CD8-positive, alpha-beta memory T cell (primary cell): ENCODE data around the gene GADL1. TPM values are rescaled to one million over a fixed set of nuclear protein-coding genes. Genes with fewer than 3 reads are reported as not detected.

ENCODE experiments used
- CTCF ChIA-PET: fragments of 350-600 bp; sonication (Branson Sonifier 250); formaldehyde crosslinking; loops from one replicate; lab custom pipeline; 2021; ENCODE audit warnings: antibody characterized with exemption; lab: Charles Lee
- POLR2A ChIA-PET: fragments of 350-600 bp; sonication (Branson Sonifier 250); formaldehyde crosslinking; loops from one replicate; lab custom pipeline; 2021; ENCODE audit warnings: antibody characterized with exemption; lab: Charles Lee
- DNase-seq, 5 donors: peaks; one replicate each; pipeline versions ENCODE4 v3.0.0 to v3.0.0-alpha.2; 2020 to 2022; ENCODE audit warnings: mixed read lengths in 1 of 5
- H3K27ac ChIP-seq: one replicate; pipeline ENCODE4 v1.7.0; 2013; ENCODE audit warnings: low read depth, mild to moderate bottlenecking, low read length, moderate library complexity
- H3K27me3 ChIP-seq: 2 replicates; pipeline ENCODE4 v1.7.0; 2013; ENCODE audit warnings: low read length, mild to moderate bottlenecking; ENCODE audit not compliant: insufficient read depth, poor library complexity, severe bottlenecking
- H3K36me3 ChIP-seq: 2 replicates; pipeline ENCODE4 v1.7.0; 2013; ENCODE audit warnings: mild to moderate bottlenecking, low read length, moderate library complexity; ENCODE audit not compliant: insufficient read depth
- H3K4me1 ChIP-seq: 2 replicates; pipeline ENCODE4 v1.7.0; 2013; ENCODE audit warnings: mild to moderate bottlenecking, low read length, moderate library complexity; ENCODE audit not compliant: insufficient read depth
- H3K4me3 ChIP-seq: 2 replicates; pipeline ENCODE4 v1.7.0; 2013; ENCODE audit warnings: mild to moderate bottlenecking, low read length
- H3K9me3 ChIP-seq: 2 replicates; pipeline ENCODE4 v1.7.0; 2013; ENCODE audit warnings: mild to moderate bottlenecking, low read length
- H3K27ac Mint-ChIP-seq, 8 donors: one replicate each; pipeline ENCODE4 v1.8.0; 2020 to 2021; ENCODE audit warnings: mixed read lengths in 8 of 8, mild to moderate bottlenecking in 6 of 8, inconsistent platforms in 3 of 8, moderate library complexity in 3 of 8
- H3K27me3 Mint-ChIP-seq, 2 donors: one replicate each; pipeline ENCODE4 v1.8.0; 2020 to 2021; ENCODE audit warnings: mixed read lengths in 2 of 2, mild to moderate bottlenecking in 1 of 2, moderate library complexity in 1 of 2
- H3K36me3 Mint-ChIP-seq, 3 donors: one replicate each; pipeline ENCODE4 v1.8.0; 2020 to 2021; ENCODE audit warnings: mixed read lengths in 3 of 3, inconsistent platforms in 1 of 3, mild to moderate bottlenecking in 1 of 3
- H3K4me1 Mint-ChIP-seq, 3 donors: one replicate each; pipeline ENCODE4 v1.8.0; 2020 to 2021; ENCODE audit warnings: mixed read lengths in 3 of 3, inconsistent platforms in 1 of 3, mild to moderate bottlenecking in 1 of 3
- H3K4me3 Mint-ChIP-seq, 7 donors: one replicate each; pipeline ENCODE4 v1.8.0; 2020 to 2021; ENCODE audit warnings: mixed read lengths in 7 of 7, mild to moderate bottlenecking in 6 of 7, moderate library complexity in 4 of 7, inconsistent platforms in 2 of 7
- H3K9me3 Mint-ChIP-seq, 5 donors: one replicate each; pipeline ENCODE4 v1.8.0; 2020 to 2022; ENCODE audit warnings: mixed read lengths in 5 of 5, mild to moderate bottlenecking in 3 of 5, moderate library complexity in 2 of 5, inconsistent platforms in 1 of 5
- polyA plus RNA-seq: library from polyadenylated mRNA; unstranded; fragments of 300-500 nt; fragmentation: Illumina TruSeq; gene quantifications from one replicate; pipeline ENCODE4 v1.2.3, GENCODE V29; 2021
- total RNA-seq, 2 experiments: library from RNA; stranded (reverse); gene quantifications; one replicate each; pipeline ENCODE4 v1.2.3, GENCODE V29; 2021

GADL1 gene
- total and polyA plus RNA-seq, 3 experiments from 2014 or later, result not detected

DNA sequence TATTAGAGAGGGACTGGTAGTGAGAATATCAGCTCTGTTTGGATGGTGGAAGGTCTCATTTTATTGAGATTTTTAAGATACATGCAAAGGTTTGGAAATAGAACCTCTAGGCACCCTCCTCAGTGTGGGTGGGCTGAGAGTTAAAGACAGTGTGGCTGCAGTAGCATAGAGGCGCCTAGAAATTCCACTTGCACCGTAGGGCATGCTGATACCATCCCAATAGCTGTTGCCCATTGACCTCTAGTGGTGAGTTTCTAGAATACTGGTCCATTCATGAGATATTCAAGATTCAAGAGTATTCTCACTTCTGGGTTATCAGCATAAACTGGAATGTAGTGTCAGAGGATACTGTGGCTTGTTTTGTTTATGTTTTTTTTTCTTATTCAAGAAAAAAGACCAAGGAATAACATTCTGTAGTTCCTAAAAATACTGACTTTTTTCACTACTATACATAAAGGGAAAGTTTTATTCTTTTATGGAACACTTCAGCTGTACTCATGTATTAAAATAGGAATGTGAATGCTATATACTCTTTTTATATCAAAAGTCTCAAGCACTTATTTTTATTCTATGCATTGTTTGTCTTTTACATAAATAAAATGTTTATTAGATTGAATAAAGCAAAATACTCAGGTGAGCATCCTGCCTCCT is 200.9 kb downstream of the GADL1 start:
- POLR2A ChIA-PET, result interaction anchor here (0.6 to 1.6 kb wide), 3 partner anchors 35 to 86 kb away, joined by 4 to 8 read pairs (median 8); no protein-coding TSS in a partner anchor
- Mint-ChIP-seq H3K4me1 (peaks cover 42 to 82% (median 71%) of the 10 kb centered on the region in 3 donors), H3K36me3 (peaks cover 4 to 97% (median 33%) of the 10 kb centered on the region in 3 donors), H3K9me3 (no peaks in the 10 kb centered on the region), H3K27ac (peak overlapping the region in 7 of 8 donors; percentile 36 to 76 (median 50)), H3K4me3 (no peak overlapping the region), H3K27me3 (no peaks in the 10 kb centered on the region)
- H3K4me1 ChIP-seq, result peaks cover 38% of the 10 kb centered on the region
- peak in 4 of 5 donors; percentile 5 to 68 (median 60) for DNase-seq
- CTCF ChIA-PET, result interaction anchor here (0.6 to 2.8 kb wide), 40 partner anchors 8 to 839 kb away, joined by 3 to 16 read pairs (median 4); partner anchors contain the start of genes STT3B and TGFBR2
- H3K4me3 ChIP-seq, result no peak overlapping the region
- H3K9me3 ChIP-seq, result no peaks in the 10 kb centered on the region
- no peaks in the 10 kb centered on the region for H3K27me3 ChIP-seq
- no peak overlapping the region for H3K27ac ChIP-seq
- H3K36me3 ChIP-seq, result peaks cover 42% of the 10 kb centered on the region

DNA sequence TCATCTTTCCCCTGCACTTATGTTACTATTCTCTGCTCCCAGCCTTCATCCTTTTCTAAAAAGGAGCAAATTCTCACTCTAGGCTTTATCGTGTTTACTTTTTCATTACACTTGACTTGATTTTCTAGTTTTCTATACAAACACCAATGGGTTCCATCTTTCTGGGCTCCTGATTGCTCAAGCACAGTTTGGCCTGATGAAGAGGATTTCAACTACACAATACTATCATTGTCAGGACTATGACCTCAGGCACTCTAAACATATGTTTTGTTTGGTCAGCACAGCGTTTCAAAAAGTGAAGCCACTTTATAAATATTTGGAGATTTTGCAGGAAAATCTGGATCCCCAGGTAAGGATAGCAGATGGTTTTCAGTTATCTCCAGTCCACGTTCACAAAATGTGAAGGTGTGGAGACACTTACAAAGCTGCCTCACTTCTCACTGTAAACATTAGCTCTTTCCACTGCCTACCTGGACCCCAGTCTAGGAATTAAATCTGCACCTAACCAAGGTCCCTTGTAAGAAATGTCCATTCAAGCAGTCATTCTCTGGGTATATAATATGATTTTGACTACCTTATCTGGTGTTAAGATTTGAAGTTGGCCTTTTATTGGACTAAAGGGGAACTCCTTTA is 201.8 kb downstream of the GADL1 start:
- no peaks in the 10 kb centered on the region for H3K27me3 ChIP-seq
- H3K36me3 ChIP-seq, result peaks cover 51% of the 10 kb centered on the region
- Mint-ChIP-seq H3K27ac (peak overlapping the region in 7 of 8 donors; percentile 1 to 86 (median 62)), H3K4me3 (no peak overlapping the region), H3K9me3 (no peaks in the 10 kb centered on the region), H3K27me3 (no peaks in the 10 kb centered on the region), H3K36me3 (peaks cover 4 to 98% (median 38%) of the 10 kb centered on the region in 3 donors), H3K4me1 (peaks cover 48 to 87% (median 81%) of the 10 kb centered on the region in 3 donors)
- no peak overlapping the region for H3K27ac ChIP-seq
- H3K9me3 ChIP-seq, result no peaks in the 10 kb centered on the region
- no peak overlapping the region for H3K4me3 ChIP-seq
- no peak for DNase-seq
- POLR2A ChIA-PET, result interaction anchor here (0.5 kb wide), 1 partner anchor 92 kb away, joined by 5 read pairs; no protein-coding TSS in a partner anchor
- CTCF ChIA-PET, result interaction anchor here (0.6 to 2.8 kb wide), 33 partner anchors 7 to 840 kb away, joined by 3 to 16 read pairs (median 4); partner anchors contain the start of genes STT3B and TGFBR2
- peaks cover 48% of the 10 kb centered on the region for H3K4me1 ChIP-seq

DNA sequence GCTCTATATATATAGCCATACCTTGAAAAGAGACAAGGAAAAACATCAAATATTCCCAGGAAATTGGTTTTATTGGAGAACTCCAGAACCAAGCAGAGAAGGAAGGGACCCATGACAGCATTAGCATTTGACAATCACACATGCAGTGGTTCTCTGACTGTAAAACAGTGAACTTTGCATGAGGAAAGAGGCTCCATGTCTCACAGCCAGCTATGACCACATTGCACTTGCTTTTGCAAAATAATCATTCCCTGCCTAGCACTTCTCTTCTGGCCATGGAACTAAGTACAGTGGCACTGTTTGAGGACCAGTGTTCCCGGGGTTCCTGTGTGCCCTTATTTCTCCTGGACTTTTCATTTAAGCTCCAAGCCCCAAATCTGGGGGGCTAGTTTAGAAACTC is 202.5 kb downstream of the GADL1 start:
- no peak for DNase-seq
- Histone ChIP-seq H3K27ac (no peak overlapping the region), H3K9me3 (no peaks in the 10 kb centered on the region), H3K27me3 (no peaks in the 10 kb centered on the region), H3K4me3 (no peak overlapping the region), H3K36me3 (peaks cover 54% of the 10 kb centered on the region), H3K4me1 (peaks cover 53% of the 10 kb centered on the region)
- Mint-ChIP-seq H3K4me1 (peaks cover 49 to 89% (median 84%) of the 10 kb centered on the region in 3 donors), H3K27ac (peak overlapping the region in 6 of 8 donors; percentile 12 to 86 (median 56)), H3K36me3 (peaks cover 4 to 98% (median 41%) of the 10 kb centered on the region in 3 donors), H3K9me3 (no peaks in the 10 kb centered on the region), H3K27me3 (no peaks in the 10 kb centered on the region), H3K4me3 (no peak overlapping the region)
- ChIA-PET CTCF (interaction anchor here (1.1 to 2.4 kb wide), 5 partner anchors 15 to 649 kb away, joined by 3 to 12 read pairs (median 3); no protein-coding TSS in a partner anchor), POLR2A (interaction anchor here (0.7 kb wide), 1 partner anchor 48 kb away, joined by 5 read pairs; no protein-coding TSS in a partner anchor)

GRCh38 chr3:30691249-30691880 is 203.1 kb downstream of the GADL1 start:
- no peak overlapping the region for H3K4me3 ChIP-seq
- no peaks in the 10 kb centered on the region for H3K9me3 ChIP-seq
- H3K4me1 Mint-ChIP-seq, result peaks cover 51 to 89% (median 85%) of the 10 kb centered on the region in 3 donors
- CTCF ChIA-PET, result interaction anchor here (0.7 to 2.4 kb wide), 6 partner anchors 14 to 649 kb away, joined by 3 to 12 read pairs (median 3); no protein-coding TSS in a partner anchor
- H3K4me3 Mint-ChIP-seq, result no peak overlapping the region
- H3K4me1 ChIP-seq, result peaks cover 58% of the 10 kb centered on the region
- H3K27me3 Mint-ChIP-seq, result no peaks in the 10 kb centered on the region
- H3K27ac Mint-ChIP-seq, result peak overlapping the region in 7 of 8 donors; percentile 17 to 89 (median 62)
- no peaks in the 10 kb centered on the region for H3K9me3 Mint-ChIP-seq
- POLR2A ChIA-PET, result interaction anchor here (0.7 kb wide), 1 partner anchor 48 kb away, joined by 5 read pairs; no protein-coding TSS in a partner anchor
- no peak for DNase-seq
- no peak overlapping the region for H3K27ac ChIP-seq
- H3K27me3 ChIP-seq, result no peaks in the 10 kb centered on the region
- peaks cover 54% of the 10 kb centered on the region for H3K36me3 ChIP-seq
- peaks cover 4 to 98% (median 41%) of the 10 kb centered on the region in 3 donors for H3K36me3 Mint-ChIP-seq

- peaks cover 0 to 97% (median 35%) of the 10 kb centered on the region in 3 donors for H3K36me3 Mint-ChIP-seq
- ChIA-PET CTCF (interaction anchor here (0.7 kb wide), 1 partner anchor 32 kb away, joined by 4 read pairs; no protein-coding TSS in a partner anchor), POLR2A (no interaction called here)
- H3K4me1 ChIP-seq, result peaks cover 70% of the 10 kb centered on the region
- H3K9me3 Mint-ChIP-seq, result no peaks in the 10 kb centered on the region
- H3K36me3 ChIP-seq, result peaks cover 54% of the 10 kb centered on the region
- H3K27me3 ChIP-seq, result no peaks in the 10 kb centered on the region
- H3K4me1 Mint-ChIP-seq, result peaks cover 62 to 92% (median 92%) of the 10 kb centered on the region in 3 donors
- no peak overlapping the region for H3K27ac ChIP-seq
- DNase-seq, result no peak
- H3K4me3 Mint-ChIP-seq, result peak overlapping the region in 1 of 7 donors; percentile 2
- H3K9me3 ChIP-seq, result no peaks in the 10 kb centered on the region
- H3K27ac Mint-ChIP-seq, result peak overlapping the region in 7 of 8 donors; percentile 14 to 89 (median 40)
- no peaks in the 10 kb centered on the region for H3K27me3 Mint-ChIP-seq
- no peak overlapping the region for H3K4me3 ChIP-seq
Measured at GRCh38 chr3:30690199-30690598, 204.3 kb downstream of the GADL1 start.

DNA sequence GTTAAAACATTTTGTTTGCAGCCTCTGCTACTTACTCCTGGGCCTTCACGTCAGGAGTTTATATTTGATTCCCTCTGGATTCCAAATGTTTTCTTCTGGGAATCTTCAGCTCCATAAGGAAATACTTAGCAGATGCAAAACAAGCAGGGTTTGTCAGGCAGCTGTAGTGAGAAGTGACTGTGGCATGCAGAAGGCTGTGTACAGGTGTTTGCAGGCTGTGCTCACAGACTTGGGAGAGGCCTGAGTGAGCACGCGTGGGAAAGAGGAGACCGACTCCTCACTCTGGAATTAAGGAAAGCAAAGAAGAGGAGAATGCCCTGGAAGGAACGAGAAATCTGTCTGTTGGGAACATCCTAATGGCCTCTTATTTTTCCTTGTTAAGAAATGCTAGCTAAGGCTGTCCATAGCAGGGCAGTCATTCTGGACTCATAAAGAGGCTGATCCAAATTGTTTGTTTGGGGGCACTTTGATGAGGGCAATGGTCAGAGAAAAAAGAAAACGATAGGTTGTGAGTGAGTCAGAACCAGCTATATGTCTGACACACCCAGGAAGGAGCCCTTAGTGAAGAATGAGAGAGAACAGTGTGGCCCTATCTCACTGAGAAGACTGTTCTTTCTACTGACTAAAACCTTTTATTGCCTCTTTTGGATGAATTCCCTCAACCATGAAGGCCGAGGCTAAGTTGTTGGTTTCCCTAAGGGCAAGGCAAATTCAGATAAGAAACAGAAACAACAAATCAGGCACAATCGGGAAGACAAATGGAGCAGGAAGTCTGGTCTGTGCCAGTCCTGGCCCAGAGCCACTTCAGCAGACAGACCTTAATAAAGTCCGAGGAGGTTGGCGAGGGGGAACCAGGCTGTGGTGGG is 205.5 kb downstream of the GADL1 start:
- Histone ChIP-seq H3K36me3 (peaks cover 48% of the 10 kb centered on the region), H3K27ac (no peak overlapping the region), H3K4me1 (peaks cover 81% of the 10 kb centered on the region), H3K9me3 (no peaks in the 10 kb centered on the region), H3K4me3 (no peak overlapping the region), H3K27me3 (no peaks in the 10 kb centered on the region)
- peaks cover 2 to 97% (median 29%) of the 10 kb centered on the region in 3 donors for H3K36me3 Mint-ChIP-seq
- peak overlapping the region in 4 of 7 donors; percentile 27 to 61 (median 52) for H3K4me3 Mint-ChIP-seq
- peak overlapping the region; percentile 27 to 91 (median 84) for H3K27ac Mint-ChIP-seq
- DNase-seq, result no peak
- CTCF ChIA-PET, result interaction anchor here (1.2 kb wide), 1 partner anchor 15 kb away, joined by 3 read pairs; no protein-coding TSS in a partner anchor
- no peaks in the 10 kb centered on the region for H3K9me3 Mint-ChIP-seq
- POLR2A ChIA-PET, result interaction anchor here (0.6 to 1.0 kb wide), 4 partner anchors 30 to 366 kb away, joined by 3 to 5 read pairs (median 3); no protein-coding TSS in a partner anchor
- peaks cover 68 to 98% (median 96%) of the 10 kb centered on the region in 3 donors for H3K4me1 Mint-ChIP-seq
- no peaks in the 10 kb centered on the region for H3K27me3 Mint-ChIP-seq
